Inferior parietal cortex (tissue), 1 donor: Measurements from ENCODE around the gene BIK.
A peak's percentile ranks its signal among the peaks of the same experiment; 100 is the strongest.

Source experiments
- DNase-seq: peaks from one replicate; pipeline ENCODE4 v3.0.0-alpha.2; 2016; ENCODE audit errors: extremely low spot score

Gene BIK, protein sequence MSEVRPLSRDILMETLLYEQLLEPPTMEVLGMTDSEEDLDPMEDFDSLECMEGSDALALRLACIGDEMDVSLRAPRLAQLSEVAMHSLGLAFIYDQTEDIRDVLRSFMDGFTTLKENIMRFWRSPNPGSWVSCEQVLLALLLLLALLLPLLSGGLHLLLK

DNA sequence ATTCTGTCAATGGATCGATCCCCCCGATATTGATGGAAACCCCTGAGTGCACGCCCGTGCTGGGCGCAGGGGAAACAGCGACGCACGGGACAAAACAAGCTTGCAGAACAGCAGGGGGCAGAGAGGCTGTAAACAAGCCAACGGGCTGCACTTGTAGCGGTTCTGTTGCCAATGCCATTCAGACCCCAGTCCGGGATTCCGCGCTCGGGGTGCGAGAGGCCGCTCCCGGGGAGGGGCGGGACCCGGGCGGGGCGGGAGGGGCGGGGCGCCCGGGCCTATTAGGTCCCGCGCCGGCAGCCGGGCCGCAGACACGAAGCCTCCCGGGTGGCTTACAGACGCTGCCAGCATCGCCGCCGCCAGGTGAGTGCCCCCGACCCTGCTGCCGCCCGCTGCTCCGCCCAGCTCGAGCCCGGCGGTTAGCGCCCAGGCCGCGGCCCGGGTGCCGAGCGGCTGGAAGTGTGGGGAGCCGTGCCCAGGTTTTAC lies at the start of gene BIK:
TSS of gene BIK (plus strand) at position 307 of the 483 bp plus-strand sequence. CDS start 13,273 bp downstream, outside the sequence.
- DNase-seq = no peak

DNA sequence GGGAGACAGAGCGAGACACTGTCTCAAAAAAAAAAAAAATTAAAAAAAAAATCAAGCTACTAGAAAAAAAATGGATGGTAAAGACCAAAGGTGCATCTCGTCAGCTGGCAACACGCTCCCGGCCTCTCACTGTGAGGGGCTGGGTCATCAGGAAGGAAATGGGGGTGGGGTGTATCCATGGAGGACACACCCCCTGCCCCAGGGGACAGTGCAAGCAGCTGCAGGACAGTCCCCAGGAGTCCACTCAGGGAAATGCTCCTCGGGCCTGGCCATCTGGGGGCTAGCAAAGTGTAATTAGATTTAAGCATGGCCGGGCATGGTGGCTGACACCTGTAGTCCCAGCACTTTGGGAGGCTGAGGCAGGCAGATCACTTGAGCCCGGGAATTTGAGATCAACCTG lies 44.4 kb upstream of the BIK start:
- no peak for DNase-seq

DNA sequence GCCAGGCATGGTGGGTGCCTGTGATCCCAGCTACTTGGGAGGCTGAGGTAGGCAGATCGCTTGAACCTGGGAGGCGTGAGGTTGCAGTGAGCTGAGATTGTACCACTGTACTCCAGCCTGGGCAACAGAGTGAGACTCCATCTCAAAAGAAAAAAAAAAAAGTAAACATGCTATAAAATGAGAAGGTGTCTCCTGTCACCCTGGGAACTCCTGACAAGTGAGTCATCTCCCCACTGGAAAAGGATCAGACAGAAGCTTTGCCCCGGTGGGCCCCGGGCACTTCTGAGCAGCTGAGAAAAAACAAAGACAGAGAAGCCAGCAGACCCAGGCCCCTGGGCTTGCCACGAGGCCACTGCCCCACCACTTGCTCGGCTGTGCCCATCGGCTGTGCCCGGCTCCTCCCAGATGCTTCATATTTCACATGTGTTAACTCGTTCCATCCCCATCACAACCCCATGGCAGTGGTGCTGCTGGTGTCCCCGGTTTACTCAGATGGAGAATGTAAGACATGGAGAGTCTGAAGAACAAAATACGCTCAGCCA lies 43.6 kb upstream of the BIK start:
- DNase-seq = no peak

DNA sequence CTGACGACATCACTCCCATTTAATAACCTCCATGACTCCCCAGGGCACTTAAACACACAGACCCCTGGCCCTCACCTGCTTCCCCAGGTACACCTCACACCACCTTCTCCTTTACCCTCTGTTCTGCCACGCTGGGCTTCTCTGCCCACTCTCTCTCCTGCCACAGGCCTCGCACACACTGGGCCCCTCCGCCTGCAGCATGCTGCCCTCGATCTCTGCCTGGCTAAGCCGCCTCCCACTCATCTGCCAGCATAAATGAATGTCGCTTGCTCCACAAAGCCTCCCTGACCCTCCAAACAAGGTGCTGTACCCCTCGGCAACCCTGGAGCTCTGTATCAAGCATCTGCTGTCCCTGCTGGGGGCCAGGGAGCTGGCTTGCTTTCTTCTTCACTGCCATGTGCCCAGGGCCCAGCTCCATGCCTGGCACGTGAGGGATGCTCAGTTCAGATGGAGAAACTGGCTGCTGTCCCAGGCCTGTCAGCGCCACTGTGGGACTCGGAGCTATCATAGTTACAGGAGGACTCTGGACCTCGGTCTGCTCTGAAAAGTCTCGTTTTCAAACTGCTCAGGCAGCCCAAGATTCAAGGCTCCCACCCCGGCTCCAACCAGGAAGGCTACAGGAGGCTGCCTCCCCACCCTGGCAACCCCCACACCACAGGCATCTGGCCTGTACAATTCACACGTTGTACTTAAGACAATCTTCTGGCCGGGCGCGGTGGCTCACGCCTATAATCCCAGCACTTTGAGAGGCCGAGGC lies 33.3 kb upstream of the BIK start:
- DNase-seq = no peak

DNA sequence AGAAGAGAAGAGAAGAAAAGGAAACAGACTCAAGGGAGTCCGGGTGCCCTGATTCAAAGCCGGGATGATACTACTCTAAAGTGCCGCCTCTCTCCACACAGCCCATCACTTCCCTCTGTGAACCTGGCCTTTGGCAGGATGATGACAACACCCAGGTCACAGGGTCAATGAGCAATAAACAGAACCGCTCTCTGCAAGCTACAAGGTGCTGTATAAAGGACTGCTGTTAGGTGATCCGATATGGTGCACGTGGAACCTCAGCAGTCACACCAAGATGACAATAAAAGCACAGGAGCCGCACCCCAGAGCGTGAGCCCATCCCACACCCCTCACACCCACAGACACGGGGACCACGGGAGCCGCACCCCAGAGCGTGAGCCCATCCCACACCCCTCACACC lies 32.0 kb upstream of the BIK start:
- no peak for DNase-seq

DNA sequence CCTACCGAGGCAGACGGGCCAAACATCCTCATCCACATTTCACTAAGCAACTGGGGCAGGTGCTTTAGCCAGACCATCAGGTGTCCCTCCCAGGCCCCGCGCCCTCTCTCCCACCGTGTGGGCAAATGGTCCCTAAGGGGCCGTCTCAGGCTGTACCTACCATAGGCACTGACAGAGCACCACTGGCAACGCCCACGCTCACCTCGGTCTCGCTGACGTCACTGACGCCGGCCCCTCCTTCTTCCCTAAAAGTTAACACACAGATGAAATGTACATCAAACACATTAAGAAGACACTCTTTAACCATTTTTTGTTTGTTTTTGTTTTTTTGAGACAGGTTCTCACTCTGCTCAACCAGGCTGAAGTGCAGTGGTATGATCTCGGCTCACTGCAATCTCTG lies 30.8 kb upstream of the BIK start:
- DNase-seq = no peak

DNA sequence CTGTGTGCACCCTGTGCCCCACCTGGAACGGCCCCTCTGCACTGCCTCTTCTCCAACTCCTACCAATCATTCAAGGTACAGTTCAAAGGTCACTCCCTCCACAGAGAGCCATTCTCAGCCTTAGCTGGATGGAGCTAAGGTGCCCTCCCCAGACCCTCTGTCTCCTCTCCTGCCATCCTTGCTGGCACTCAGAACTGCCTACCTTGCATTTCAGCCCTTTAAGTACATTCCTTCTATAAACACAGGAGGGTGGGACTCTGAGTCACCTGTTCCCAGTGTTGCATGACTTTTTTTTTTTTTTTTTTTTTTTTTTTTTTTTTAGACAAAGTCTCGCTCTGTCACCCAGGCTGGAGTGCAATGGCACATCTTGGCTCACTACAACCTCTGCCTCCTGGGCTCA lies 29.9 kb upstream of the BIK start:
- DNase-seq = no peak

DNA sequence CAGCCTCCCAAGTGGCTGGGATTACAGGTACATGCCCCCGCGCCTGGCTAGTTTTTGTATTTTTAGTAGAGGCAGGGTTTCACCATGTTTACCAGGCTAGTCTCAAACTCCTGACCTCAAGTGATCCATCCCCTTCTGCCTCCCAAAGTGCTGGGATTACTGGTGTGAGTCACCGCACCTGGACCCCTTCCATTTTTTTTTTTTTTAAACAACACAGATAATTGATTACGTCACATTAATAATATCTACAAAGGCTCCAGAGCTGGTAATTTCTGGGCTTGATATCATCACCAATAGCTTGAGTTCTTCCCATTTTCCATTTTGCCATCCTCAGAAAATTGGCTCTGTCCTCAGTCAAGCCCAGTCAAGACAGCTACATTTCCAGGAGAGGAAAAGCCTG lies 28.6 kb upstream of the BIK start:
- no peak for DNase-seq

DNA sequence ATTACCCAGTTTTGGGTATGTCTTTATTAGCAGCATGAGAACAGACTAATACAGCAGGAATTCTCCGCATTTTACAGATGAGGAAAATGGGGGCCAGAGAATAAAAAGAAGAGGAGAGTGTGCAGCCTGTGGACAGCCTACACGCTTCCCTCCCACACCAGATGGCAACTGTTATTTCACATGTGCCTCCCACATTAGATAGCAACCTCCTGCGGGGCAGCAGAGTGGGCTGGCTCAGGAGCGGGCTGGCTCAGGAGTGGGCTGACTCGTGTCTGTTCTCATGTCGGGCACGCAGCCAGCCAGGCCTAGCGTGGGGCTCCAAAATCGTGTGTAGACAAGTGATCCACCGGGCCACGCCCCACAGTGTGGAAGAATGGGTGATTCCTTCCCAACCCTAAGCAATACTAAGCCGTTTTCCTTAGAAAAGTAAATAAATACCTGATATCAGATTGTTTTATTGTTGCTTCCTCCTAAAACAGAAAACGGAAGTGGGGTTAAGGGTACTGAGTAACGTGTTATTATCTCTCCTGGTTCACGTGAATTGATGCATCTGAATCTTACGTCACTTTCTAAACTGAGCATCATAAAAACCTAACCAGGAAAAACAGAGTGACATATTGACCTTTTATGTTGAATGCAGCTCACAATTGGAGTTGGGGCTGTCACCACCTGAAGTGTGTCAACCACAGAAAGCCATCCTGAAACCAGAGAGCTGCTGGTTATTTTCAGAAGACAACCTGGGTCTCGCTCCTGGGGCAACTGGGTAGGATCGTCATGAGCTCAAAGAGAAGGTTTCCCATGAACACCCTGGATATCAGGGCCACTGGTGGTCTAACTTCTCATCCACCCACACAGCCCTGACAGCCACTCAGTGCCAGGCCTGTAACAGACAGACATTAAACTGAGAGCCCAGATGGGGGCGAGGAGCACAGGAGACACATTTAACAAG lies 24.6 kb upstream of the BIK start:
- no peak for DNase-seq

DNA sequence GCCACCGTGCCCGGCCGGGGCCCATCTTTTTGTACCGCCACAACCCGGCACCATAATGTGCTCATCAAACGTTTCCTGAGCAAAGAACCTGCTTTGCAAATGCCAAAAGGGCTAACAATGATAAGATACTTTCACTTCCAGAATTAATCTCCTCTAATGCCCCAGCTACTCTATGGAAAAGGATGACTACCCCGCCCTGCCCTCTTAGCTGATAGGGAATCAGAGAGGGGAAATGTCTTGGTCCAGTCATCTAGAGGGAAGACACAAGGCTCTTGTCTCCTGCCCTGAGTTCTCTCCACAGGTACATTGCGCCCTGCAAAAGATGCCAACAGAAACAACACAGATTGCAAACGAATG lies 21.9 kb upstream of the BIK start:
- no peak for DNase-seq

DNA sequence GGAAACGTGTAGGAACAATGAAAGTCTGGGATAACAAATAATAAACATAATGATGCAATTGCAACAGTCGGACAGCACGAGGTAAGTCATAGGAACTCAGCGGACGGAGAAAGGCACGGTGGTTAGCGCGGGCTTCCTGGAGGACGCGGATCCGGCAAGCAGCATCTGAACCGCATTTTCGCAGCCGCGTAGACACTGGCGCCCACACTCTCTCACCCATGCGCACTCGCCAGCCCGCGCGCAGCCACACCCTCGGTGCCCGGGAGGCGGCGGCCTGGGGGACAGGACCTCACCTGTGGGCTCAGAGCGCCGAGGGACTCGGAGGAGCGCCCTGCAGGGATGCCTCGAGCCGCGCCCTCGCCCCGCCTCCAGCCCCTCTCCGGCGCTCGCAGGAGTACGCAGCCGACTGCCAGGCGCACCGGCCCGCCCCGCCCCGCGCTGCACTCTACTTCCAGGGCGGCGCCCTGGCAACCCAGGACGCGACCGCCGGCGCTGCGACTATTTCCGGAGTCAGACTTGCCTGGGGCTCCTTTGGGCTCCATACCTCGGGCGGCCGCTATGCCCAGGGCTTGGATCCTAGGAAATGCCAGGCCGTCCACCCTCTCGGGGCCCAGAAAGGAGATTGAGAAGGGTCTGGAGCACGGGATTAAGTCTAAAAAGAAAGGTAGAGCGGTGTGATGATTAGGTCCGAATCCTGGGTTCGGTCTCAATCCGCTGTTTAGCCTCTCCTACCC lies 21.4 kb upstream of the BIK start, which contains the start of gene TTLL1:
TSS of gene TTLL1 (minus strand) at position 408 of the 734 bp plus-strand sequence. CDS start 13,805 bp downstream, outside the sequence.
- peak; percentile 78 for DNase-seq

DNA sequence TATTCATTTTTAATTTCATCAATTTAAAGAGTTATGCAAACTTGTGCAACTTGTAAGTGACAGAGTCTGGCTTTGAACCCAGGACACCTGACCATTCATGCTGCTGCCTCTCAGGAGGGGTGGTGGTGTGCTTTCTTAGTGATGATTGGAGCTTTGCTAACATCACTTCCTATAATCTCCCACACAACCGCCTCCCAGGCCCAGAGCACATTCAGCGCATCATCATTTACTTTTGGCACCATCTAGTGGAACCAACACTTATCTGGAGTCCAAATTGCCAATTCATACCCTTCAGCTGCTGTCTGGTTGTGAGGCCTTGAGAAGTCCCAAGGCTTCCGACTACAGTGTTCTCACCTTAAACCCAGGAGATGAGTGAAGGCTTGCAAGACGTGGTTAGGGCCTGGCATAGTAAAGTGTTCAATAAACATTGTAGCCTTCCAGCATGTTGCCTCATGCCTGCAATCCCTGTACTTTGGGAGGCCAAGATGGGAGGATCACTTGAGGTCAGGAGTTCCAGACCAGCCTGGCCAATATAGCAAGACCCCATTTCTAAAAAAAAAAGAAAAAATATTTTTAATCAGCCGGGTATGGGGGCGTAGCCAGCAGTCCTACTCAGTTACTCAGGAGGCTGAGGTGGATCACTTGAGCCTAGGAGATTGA lies 20.3 kb upstream of the BIK start:
- peak; percentile 77 for DNase-seq

DNA sequence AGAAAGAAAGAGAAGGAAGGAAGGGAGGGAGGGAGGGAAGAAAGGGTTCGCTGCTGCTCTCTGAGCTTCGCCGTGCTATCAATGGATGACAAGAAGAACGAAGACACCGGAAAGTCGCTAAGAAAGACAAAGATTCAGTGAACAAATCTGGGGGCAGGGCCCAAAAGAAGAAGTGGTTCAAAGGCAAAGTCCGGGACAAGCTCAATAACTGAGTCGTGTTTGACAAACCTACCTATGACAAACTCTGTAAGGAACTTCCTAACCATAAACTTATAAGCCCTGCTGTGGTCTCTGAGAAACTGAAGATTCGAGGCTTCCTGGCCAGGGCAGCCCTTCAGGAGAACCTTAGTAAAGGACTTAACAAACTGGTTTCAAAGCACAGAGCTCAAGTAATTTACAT lies 18.5 kb upstream of the BIK start:
- no peak for DNase-seq

DNA sequence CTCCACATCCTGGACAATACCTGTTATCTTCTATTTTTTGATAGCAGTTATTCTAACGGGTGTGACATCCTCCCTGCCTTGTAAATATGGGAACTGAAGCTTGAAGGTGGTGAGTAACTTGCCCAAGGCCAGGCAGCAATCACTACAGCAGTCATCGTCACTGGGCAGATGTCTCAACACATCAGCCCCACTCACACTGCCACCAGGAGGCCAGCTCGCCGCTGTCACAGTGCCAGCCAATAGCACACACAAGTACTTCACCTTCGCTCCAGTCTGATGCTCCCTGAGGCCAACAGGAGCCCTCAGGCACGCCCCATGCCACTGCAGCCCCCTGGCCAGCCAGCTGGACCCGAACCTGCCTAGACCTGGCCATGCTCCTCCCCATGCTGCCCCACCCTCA lies 16.5 kb upstream of the BIK start:
- no peak for DNase-seq

DNA sequence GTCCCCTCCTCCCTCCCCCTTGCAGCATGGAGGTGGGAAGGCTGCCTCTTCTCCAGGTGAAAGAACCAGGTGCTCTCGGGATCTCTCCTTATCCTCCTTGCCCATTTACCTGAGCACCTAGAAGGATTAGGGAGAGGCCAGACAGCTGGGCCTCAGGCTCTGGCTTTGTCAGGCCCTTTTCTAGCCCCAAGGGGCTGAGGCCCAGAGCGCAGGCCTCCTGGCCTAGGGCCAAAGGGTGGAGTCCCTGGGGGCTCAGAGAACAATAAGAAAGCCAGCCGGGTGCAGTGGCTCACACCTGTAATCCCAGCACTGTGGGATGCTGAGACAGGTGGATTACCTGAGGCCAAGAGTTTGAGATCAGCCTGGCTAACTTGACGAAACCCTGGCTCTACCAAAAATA lies 16.0 kb upstream of the BIK start:
- no peak for DNase-seq

DNA sequence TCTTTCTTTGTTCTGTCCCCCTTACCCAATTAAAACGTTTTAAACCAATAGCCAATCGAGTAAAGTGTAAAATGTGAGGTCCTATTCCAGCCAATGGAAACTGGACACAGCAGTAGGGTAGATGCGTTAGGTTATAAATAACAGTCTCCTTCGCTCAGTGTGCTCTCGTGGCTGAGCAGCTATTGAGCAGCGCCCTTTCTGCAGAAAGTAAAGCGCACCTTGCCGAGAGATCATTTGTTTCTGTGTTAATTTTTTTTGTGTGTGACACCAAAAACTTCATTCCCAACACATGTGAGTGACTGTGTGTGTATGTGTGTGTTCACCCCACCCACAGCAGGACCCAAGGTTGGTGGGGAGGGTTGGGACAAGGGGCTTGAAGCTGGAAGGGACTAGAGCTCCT lies 14.1 kb upstream of the BIK start:
- no peak for DNase-seq

DNA sequence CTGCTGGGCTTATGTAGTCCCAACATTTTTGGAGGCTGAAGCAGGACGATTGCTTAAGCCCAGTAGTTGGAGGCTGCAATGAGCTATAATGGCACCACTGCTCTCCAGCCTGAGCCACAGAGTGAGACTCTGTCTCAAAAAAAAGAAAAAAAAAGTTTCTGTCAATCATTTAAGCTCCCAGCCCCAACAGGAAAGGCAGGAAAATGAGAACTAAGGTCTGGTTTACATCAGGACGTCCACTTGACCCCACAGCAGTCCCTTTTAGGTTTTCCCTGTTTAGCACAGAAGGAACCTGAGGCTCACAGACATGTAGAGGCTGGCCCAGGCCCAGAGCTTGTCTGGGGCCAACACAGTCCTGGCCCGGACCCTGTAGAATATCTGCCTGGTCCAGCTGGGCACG lies 12.2 kb upstream of the BIK start:
- DNase-seq = no peak

DNA sequence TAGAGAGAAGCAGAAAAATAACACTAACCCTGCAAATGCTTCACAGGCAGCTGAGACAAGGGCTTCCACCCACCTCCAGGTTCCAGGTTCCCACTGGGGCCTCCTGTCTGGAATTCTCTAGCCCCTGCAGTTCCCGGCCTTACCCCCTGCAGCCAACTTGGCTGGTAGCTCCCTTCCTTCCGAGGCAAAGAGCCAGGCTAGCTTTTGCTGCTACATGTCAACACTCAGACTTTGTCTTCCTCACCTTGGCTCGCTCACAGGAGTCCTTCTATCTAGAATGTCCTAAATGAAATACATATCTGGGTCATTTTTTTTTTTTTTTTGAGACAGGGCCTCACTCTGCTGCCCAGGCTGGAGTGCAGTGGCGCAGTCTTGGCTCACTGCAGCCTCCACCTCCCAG lies 11.5 kb upstream of the BIK start:
- no peak for DNase-seq

DNA sequence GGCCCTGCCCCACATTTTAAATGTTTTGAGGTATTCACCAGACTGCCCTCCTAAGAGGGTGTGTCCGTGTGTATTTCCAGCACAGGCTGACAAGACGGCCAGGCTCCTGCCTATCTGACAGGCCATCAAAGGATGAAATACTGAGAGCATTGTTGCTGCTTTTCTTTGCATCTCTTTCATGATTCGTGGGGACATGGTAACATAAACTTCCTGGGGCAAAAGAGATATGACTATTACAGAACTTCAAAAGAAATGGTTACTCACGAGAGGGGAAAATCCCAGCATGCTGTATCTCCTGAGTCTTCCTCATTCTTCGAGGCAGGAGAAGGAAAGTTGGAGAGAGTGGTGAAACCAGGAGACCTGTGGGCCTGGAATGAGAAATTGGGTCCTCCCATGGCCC lies 10.3 kb upstream of the BIK start:
- DNase-seq = no peak

DNA sequence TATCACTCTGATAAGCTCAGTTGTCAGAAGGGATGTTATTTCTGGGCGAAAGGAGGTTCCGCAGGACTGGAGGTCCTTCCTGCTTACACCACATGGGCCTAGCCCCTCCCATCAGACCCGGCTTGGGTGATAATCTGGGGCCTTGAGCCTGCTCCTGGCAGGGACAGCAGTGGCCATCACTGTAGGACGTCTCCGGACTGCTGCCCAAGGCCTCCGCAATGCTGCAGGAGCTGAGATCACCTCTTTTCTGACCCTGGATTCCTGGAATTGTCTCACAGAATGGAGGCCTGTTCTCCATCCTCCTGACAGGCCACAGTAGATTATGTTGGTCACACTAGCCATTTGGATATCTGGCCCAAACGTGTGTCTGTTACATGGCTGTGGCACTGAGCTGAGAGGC lies 9.2 kb upstream of the BIK start:
- DNase-seq = no peak

DNA sequence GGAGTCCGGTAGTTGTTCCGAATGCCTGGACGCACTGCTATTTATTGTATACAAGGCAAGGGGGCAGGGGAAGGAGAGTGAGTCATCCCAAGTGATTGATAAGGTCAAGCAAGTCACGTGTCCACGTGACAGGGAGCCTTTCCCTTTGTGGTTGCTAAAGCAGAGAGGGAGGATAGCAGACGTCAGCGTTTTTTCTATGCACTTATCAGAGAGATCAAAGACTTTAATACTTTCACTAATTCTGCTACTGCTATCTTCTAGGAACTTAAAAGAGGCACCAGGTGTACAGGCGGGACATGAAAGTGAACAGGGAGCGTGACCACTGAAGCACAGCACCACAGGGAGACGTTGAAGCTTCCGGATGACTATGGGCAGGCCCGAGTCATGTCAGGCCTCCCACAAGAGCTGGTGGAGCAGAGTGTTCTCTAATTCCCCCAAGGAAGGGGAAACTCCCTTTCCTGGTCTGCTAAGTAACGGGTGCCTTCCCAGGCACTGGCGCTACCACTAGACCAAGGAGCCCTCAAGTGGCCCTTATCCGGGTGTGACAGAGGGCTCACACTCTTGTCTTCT lies 6.4 kb upstream of the BIK start:
- DNase-seq = peak; percentile 4
